ENCODE results near the gene AMPH. TPM values are rescaled to one million over a fixed set of nuclear protein-coding genes. Genes with fewer than 3 reads are reported as not detected.

Gene AMPH
- total and polyA plus RNA-seq, 2 of the 4 experiments (the other 2 are of a cell fraction): 3.9 to 4.8 TPM

DNA sequence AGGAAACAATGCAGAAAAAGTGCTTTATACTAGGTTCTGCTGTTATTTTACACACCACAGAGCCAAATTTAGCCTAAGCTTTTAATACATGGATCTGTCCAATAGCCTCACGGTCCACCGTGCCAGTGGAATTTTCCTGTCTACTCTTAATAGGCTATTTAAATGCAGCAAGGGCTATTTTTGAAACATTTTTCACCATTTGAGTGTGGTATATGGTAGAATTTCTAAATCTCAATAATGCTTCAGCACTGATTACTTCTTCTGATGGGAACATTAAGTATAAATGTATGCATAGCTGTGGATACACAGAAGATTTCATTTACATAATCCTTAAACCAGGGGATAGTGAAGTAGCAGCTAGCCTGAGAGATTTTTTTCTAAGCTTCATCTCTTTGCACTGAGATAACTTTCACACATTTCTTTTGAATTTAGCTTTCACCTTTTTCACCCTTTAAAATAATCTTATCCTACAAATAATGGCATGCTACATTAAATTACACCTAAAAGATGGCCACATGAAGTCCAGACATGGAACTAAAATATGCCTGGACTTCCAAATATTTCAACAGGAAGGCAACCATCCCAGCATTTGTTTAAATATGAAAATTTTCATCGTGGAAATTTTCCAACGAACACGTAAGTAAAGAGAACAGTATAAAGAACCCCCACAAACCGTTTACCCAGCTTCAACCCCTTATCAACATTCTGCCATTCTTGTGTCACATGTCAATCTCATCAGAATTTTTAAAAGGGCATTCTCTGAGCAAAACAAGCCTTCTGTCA is 45.4 kb downstream of the AMPH start:
- Histone ChIP-seq H4K5ac (ENCODE audit: low read depth, low read length) (no peak overlapping the region), H2AK5ac (ENCODE audit: low read depth, low read length) (no peak overlapping the region), H4K8ac (ENCODE audit: low read depth in 2 of 2, low read length in 2 of 2) (no peak overlapping the region), H3K27me3 (ENCODE audit: control insufficient read depth, insufficient read depth, low read length) (no peaks in the 10 kb centered on the region), H3K23ac (ENCODE audit: low read depth, low read length) (no peak overlapping the region), H3K4me3 (ENCODE audit: insufficient read depth, low read depth, low read length) (no peak overlapping the region), H2AFZ (replicated peaks; ENCODE audit: low read length, poor library complexity) (no peak overlapping the region), H2BK5ac (ENCODE audit: low read depth, low read length, poor library complexity, severe bottlenecking) (no peak overlapping the region), H3K4me1 (ENCODE audit: control insufficient read depth, insufficient read depth, low read length) (peaks cover 2% of the 10 kb centered on the region; the same call in 1 of the 2 replicates), H3K56ac (ENCODE audit: extremely low read depth, insufficient read depth, low read length) (no peak overlapping the region), H3K79me1 (ENCODE audit: low read depth in 1 of 2, low read length in 2 of 2) (no peaks in the 10 kb centered on the region), H3K4me2 (ENCODE audit: low read depth, low read length) (no peak overlapping the region), H3K14ac (replicated peaks; ENCODE audit: low read depth, low read length) (no peak overlapping the region), H2BK15ac (ENCODE audit: low read depth, low read length) (no peak overlapping the region), H2BK20ac (ENCODE audit: low read depth, low read length) (no peak overlapping the region), H3K9me1 (ENCODE audit: insufficient read depth, low read length) (no peaks in the 10 kb centered on the region), H4K20me1 (ENCODE audit: insufficient read depth, low read length) (no peaks in the 10 kb centered on the region), H3K9me3 (ENCODE audit: control insufficient read depth, insufficient read depth, low read length) (no peaks in the 10 kb centered on the region), H3K27ac (ENCODE audit: insufficient read depth, low read length) (no peak overlapping the region), H4K91ac (ENCODE audit: insufficient read depth, low read depth, low read length) (no peak overlapping the region), H3K18ac (ENCODE audit: low read depth, low read length) (no peak overlapping the region), H3K9ac (ENCODE audit: low read depth, low read length) (no peak overlapping the region), H3K4ac (ENCODE audit: low read depth, low read length) (no peak overlapping the region), H2AK9ac (replicated peaks; ENCODE audit: low read depth, low read length, poor library complexity) (no peak overlapping the region), H2BK120ac (ENCODE audit: low read depth, low read length) (no peak overlapping the region), H3K36me3 (ENCODE audit: control insufficient read depth, insufficient read depth, low read length) (no peaks in the 10 kb centered on the region)
- ATAC-seq (ENCODE audit: low read depth) (peak; percentile 50), DNase-seq (peak; percentile 30)
- ChIA-PET POLR2A (ENCODE audit: unreplicated experiment) (interaction anchor here (0.6 kb wide), 1 partner anchor 83 kb away, joined by 7 read pairs; no protein-coding TSS in a partner anchor), CTCF (no interaction called here)
- no CpG with 5 or more reads among the region's 6 CpGs for WGBS, 2 experiments (ENCODE audit: extremely low coverage in 2 of 2, insufficient read length in 1 of 2)
- in situ Hi-C loops (cut with MboI; ENCODE audit: low sequenced_read_pairs): no loop called here
- BruUV-seq (replicated peaks): no TSS peak
- dilution Hi-C loops (cut with HindIII; ENCODE audit: low sequenced_read_pairs, unreplicated experiment): no loop called here
- no peak for TF ChIP-seq RFX5 (IDR thresholded peaks at IDR 0.05; ENCODE audit: low read depth, low read length)
- no peak for TF ChIP-seq ELK1 (IDR thresholded peaks at IDR 0.05; ENCODE audit: borderline replicate concordance, low read depth, low read length)
- TF ChIP-seq RAD21 (IDR thresholded peaks at IDR 0.05; ENCODE audit: low read length): no peak
- TF ChIP-seq NFE2L2 (IDR thresholded peaks at IDR 0.05; ENCODE audit: low read depth, low read length): no peak
- TF ChIP-seq FOS (IDR thresholded peaks at IDR 0.05; ENCODE audit: low read depth, low read length): no peak
- TF ChIP-seq MAZ (IDR thresholded peaks at IDR 0.05; ENCODE audit: borderline replicate concordance, low read depth, low read length): no peak
- no peak for TF ChIP-seq BHLHE40 (IDR thresholded peaks at IDR 0.05; ENCODE audit: low read depth, low read length)
- TF ChIP-seq RCOR1 (IDR thresholded peaks at IDR 0.05; ENCODE audit: insufficient replicate concordance, low read length): no peak
- TF ChIP-seq USF2 (IDR thresholded peaks at IDR 0.05; ENCODE audit: low read depth, low read length): no peak
- TF ChIP-seq MAFK (IDR thresholded peaks at IDR 0.05; ENCODE audit: low read depth, low read length): no peak
- no peak for TF ChIP-seq CHD1 (IDR thresholded peaks at IDR 0.05; ENCODE audit: low read depth, low read length)
- no peak for TF ChIP-seq POLR2A (IDR thresholded peaks at IDR 0.05; ENCODE audit: low read depth, low read length)
- no peak for TF ChIP-seq CTCF (conservative IDR thresholded peaks at IDR 0.05; ENCODE audit: low read depth, low read length)
- TF ChIP-seq CEBPB (IDR thresholded peaks at IDR 0.05; ENCODE audit: low read depth, low read length): no peak
- intact Hi-C loops (cut with micrococcal nuclease): no loop called here
